HG02759 (cell line): ENCODE data around the gene TMEM43.
"Not testable (repeated sequence)": the region's sequence is repeated elsewhere in the genome, so short reads cannot be mapped to it uniquely, and the experiment has no call there.

ENCODE experiments used
- ATAC-seq: cut with Tn5 transposase; IDR thresholded peaks from one replicate; pipeline ENCODE4 v1.9.1; 2021; ENCODE audit warnings: mild to moderate bottlenecking, moderate library complexity; ENCODE audit not compliant: unreplicated experiment

Gene TMEM43

GRCh38 chr3:14124615-14125192, at the start of gene TMEM43, which contains the start of gene CHCHD4:
Gene TMEM43 (plus strand): TSS chr3:14125052. CDS start chr3:14125194, 142 bp downstream.
Gene CHCHD4 (minus strand): TSS chr3:14124870. CDS start chr3:14124676, 194 bp downstream.
- peak; percentile 84 for ATAC-seq

DNA sequence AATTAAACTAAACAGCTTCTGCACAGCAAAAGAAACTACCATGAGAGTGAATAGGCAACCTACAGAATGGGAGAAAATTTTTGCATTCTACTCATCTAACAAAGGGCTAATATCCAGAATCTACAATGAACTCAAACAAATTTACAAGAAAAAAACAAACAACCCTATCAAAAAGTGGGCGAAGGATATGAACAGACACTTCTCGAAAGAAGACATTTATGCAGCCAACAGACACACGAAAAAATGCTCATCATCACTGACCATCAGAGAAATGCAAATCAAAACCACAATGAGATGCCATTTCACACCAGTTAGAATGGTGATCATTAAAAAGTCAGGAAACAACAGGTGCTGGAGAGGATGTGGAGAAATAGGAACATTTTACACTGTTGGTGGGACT, 49.6 kb upstream of the TMEM43 start:
- ATAC-seq = not testable (repeated sequence)

DNA sequence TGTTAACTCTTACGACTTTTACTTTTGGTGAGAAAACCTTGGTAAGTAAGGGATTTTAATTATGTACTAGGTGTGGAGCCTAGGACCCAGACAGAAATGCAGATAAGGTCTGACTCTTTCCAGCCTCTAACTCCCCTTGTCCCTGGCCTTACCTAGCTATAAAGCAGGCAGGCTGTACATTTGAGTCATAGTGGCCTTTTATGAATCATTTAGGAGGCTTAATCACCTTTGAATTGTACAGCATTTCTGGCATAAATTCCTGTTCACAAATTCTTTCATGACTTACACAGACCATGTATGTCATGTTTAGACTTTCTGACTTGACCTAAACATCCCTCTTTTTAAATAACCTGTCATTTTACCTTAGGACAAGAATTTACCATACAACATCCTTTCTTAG, 47.5 kb upstream of the TMEM43 start:
- no peak for ATAC-seq

GRCh38 chr3:14082108-14082657, 42.7 kb upstream of the TMEM43 start:
- ATAC-seq = no peak

- not testable (repeated sequence) for ATAC-seq
Observed at GRCh38 chr3:14087461-14087860, 37.4 kb upstream of the TMEM43 start.

GRCh38 chr3:14091959-14092358, 32.9 kb upstream of the TMEM43 start:
- ATAC-seq = not testable (repeated sequence)

GRCh38 chr3:14092464-14092863, 32.4 kb upstream of the TMEM43 start:
- ATAC-seq = no peak

DNA sequence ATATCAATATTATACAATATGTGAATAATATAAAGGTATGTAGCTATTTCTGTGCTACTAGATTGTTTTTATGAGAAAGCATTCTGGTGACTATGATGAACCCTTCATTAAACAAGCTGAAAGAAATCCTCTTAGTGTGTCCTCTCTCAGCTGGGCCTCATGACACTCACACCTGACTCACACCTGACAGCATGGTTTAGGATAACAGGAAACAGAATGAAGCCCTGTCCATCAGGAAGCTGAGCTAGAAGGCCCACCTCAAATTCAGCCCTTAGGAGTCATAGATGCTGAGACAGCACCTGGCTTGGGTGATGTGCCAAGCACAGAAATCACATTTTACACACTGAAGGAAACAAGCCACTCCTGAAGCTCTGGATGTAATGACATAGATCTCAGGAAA, 31.0 kb upstream of the TMEM43 start:
- no peak for ATAC-seq

- ATAC-seq = no peak
Observed at GRCh38 chr3:14096742-14097141, 28.1 kb upstream of the TMEM43 start.

DNA sequence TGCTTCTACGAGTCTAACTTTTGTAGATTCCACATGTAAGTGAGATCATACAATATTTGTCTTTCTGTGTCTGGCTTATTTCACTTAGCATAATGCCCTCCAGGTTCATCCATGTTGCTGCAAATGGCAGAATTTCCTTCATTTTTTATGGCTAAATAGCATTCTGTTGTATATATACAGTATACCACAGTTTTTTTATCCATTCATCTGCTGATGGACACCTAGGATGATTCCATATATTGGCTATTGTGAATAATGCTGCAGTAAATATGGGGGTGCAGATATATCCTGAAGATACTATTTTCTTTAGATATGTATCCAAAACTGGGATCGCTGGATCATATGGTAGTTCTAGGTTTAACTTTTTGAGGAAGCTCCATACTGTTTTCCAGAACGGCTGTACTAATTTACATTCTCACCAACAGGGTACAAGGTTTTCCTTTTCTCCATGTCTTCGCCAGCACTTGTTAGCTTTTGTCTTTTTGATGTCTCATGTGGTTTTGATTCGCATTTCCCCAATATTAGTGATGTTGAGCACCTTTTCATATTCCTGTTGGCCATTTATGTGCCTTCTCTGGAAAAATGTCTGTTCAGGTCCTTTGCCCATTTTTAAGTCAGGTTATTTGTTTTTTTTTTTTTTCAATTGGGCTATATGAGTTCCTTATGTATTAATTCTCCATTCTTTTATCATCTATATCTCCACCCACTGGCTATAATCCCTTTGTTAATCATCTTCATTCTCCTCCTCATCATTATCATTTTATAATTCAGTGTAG, 27.0 kb upstream of the TMEM43 start:
- ATAC-seq = no peak

DNA sequence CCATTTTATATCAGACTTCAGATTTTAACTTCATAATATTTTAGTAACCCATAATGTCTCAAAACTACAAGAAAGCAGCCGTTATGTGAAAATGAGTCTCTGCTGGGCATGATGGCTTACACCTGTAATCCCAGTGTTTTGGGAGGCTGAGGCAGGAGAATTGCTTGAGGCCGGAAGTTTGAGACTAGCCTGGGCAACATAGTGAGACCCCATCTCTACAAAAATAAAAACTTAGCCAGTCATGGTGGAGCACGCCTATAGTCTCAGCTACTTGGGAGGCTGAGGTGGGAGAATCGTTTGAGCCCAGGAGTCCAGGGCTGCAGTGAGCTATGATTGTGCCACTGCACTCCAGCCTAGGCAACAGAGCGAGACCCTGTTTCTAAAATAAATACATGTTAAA, 15.0 kb upstream of the TMEM43 start:
- ATAC-seq = not testable (repeated sequence)

DNA sequence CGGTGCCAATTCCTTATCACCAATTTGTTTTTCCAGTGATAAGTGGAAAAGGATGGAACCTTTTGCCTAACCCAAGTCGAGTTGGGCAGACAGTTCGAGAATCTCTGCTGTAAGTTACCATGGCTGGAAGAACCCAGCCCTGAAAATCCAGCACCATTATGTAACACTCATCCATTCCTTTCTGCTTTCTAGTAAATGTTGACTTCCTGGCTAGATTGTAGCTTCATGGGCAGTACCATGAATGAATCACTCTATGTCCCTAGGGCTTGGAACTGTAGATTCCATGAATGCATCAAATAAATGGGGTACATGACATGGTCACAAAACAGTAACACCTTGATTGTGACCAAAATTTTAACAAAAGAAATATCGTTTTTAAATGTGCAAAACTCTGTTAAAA, 14.2 kb upstream of the TMEM43 start:
- ATAC-seq = no peak

DNA sequence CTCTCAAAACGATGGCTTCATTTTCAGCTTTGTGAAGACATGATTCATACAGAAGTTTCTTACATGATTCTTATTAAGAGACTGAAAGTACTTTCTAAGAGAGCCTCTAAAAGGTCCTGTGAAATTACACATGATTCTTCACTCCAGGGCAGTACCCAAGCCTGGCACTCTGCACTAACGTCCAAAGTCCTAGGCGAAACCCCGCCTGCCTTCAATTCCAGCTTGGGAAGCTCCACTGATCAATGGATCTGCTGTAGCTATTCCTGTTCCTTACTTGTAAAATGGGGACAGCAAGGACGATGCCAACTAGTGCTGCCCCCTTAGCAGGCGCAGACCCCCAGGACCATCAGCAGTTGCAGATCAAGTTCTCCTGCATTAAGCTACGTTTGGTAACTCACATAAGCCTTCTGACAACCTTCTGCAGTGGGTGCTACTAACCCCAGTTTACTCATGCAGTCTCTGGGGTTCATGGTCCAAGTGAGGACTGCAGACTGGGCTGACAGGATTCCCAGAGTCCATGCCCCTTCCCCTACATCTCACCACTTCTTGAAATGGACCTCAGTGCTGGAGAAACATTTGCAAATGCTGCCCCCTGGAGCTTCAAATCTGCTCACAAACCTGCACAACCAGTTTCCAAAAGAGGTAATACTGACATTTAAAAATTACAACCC, 10.8 kb upstream of the TMEM43 start:
- no peak for ATAC-seq

GRCh38 chr3:14117468-14118399, 7.1 kb upstream of the TMEM43 start:
- no peak for ATAC-seq

DNA sequence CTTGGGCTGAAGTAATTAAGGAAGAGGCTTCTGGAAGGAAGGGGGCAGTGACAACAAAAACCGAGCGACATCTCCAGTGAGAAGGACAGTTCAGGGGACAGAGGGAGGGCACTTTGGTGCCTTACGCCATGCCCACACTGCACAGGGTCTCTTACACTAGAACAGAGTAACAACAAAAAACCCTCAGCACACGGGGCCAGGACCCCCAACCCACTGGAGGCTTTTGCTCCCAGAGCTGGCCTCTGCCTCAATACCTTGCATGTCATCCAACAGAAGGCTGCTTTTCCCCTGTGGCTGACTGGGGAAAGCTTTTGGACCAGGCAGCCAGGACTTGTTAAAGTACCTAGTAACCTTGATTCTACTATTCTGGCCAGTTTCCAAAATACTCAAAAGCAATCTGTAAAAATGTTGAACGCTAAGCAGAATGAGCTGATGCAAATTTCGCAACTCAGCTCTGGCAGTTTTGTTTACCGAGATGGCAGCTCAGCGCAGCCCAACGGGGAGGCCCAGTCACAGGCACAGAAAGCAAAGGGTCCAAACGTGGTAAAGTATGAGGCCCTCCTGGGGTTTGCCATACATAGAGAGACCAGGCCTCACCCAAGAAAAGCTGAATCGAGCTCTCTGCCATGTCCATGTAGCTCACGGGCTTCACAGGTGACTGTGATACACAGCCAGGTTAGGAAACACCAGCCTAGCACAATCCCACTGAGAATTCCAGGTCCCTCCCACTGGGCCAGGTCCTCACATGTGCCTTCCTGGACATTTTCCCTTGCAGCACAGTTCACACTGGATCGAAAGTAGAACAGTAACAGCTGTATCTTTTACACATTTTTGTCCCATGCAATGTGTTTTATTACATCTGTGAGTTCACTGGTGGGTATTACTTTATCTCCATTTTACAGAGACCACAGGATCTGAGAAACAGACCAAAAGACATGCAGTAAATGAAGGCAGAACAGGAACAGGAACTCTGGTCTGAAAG, 6.2 kb upstream of the TMEM43 start:
- ATAC-seq = no peak

GRCh38 chr3:14119651-14120050, 5.2 kb upstream of the TMEM43 start:
- ATAC-seq = no peak

DNA sequence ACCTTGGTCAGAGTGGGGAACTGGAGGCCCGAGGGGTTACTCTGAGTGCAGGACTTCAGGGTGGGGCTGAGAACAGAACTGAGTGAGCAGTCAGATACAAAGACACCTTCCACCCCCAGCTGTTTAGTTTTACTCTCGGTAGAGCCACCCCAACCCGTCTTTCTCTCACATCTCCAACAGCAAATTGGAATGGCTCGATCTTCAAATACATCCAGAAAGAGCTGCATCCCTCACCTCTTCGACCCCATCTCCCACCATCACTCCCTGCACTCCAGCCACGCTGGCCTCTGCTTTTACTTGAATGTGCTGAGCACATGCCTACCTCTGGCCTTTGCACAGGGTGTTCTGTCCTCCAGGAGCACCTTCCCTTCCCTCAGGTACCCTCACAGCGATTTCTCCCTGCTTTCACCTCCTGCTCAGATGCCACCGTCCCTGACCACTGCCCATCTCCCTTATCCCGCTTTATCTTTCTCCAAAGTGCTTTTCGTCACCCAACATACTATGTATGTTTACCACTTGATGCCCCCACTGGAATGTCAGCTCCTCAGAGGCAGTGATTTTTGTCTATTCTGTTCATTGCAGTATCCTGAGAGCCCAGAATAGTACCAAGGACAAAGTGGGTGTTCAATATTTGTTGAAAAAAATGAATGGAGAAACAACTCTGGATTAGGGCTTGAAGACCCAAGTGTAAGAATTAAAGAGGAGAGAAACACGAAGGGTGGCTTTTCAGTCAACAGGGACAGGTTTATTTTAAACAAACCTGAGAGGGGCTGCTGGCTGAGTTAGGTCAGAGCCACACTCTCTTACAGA, 4.5 kb upstream of the TMEM43 start:
- ATAC-seq = no peak

DNA sequence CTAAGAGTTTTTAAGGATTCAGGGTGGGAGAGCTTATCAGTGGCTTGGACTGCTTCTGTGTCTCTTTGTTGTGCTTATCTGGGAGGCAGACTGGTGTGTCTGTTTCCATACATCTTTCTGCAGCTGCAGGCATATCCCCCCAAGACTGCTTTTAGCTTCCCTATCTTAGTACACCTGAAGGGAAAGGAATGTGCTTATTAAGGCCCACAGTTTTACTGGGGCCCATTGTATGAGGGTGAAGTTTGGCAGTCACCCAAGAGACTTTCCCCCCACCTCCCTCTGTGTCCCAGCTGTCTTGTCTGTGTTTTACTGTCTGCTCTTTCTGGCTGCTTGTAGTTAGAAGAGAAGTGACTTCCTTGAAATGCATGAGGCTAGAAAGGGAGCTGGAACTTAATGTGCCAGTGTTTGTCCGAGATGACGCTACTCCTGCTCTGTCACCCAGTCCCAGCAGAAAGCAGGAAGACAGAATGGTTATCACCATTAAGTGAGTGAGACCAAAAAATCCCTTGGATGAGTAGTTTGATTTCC, 3.9 kb upstream of the TMEM43 start:
- ATAC-seq = not testable (repeated sequence)
